Measurements from ENCODE around the gene LPIN1. TPM values are rescaled to one million over a fixed set of nuclear protein-coding genes. Genes with fewer than 3 reads are reported as not detected.

The LPIN1 gene
- total and polyA plus RNA-seq, 2 of the 13 experiments (the other 11 are each of a cell fraction or from before 2014, with no cell fraction given): 9.7 to 19.4 TPM

GRCh38 chr2:11738589-11739436 lies 7.6 kb upstream of the LPIN1 start (continued):
- TF ChIP-seq CSRNP2 (CRISPR knock-in tag; conservative IDR thresholded peaks at IDR 0.05; ENCODE audit: low read depth) (no peak), ZNF724P (CRISPR knock-in tag; IDR thresholded peaks at IDR 0.05; ENCODE audit: borderline replicate concordance) (no peak), ZNF792 (CRISPR knock-in tag; IDR thresholded peaks at IDR 0.05) (no peak), FOXA3 (CRISPR knock-in tag; IDR thresholded peaks at IDR 0.05) (no peak; the same call in 1 of the 2 replicates), ZNF569 (CRISPR knock-in tag; IDR thresholded peaks at IDR 0.05; ENCODE audit: borderline replicate concordance) (no peak), FOXK1 (CRISPR knock-in tag; IDR thresholded peaks at IDR 0.05; ENCODE audit: borderline replicate concordance, low read depth) (no peak), MED1 (CRISPR knock-in tag; IDR thresholded peaks at IDR 0.05) (no peak), ZNF710 (CRISPR knock-in tag; IDR thresholded peaks at IDR 0.05; ENCODE audit: borderline replicate concordance) (peak; percentile 70; the same call in 1 of the 2 replicates), ZFP91 (CRISPR knock-in tag; IDR thresholded peaks at IDR 0.05; ENCODE audit: borderline replicate concordance) (0 out of 2 replicates have a peak, but pooled peaks have one; percentile 48), THRA (CRISPR knock-in tag; IDR thresholded peaks at IDR 0.05; ENCODE audit: borderline replicate concordance) (no peak), NR2F6 (IDR thresholded peaks at IDR 0.05) (no peak), NR2F6 (CRISPR knock-in tag; IDR thresholded peaks at IDR 0.05) (peak; percentile 26; the same call in 1 of the 2 replicates), ZNF784 (CRISPR knock-in tag; IDR thresholded peaks at IDR 0.05; ENCODE audit: borderline replicate concordance) (no peak), ZNF414 (CRISPR knock-in tag; IDR thresholded peaks at IDR 0.05) (no peak), ZNF607 (CRISPR knock-in tag; IDR thresholded peaks at IDR 0.05; ENCODE audit: borderline replicate concordance) (no peak), HDAC1 (CRISPR knock-in tag; IDR thresholded peaks at IDR 0.05) (0 out of 2 replicates have a peak, but pooled peaks have one; percentile 15), CREBL2 (CRISPR knock-in tag; IDR thresholded peaks at IDR 0.05; ENCODE audit: borderline replicate concordance) (no peak), ZFY (CRISPR knock-in tag; IDR thresholded peaks at IDR 0.05) (0 out of 2 replicates have a peak, but pooled peaks have one; percentile 13), CHD4 (IDR thresholded peaks at IDR 0.05; ENCODE audit: borderline replicate concordance, low read length) (no peak), SNAPC2 (CRISPR knock-in tag; IDR thresholded peaks at IDR 0.05) (no peak)
